ENCODE measurements around the gene ACP4.

ACP4 gene

GRCh38 chr19:50832666-50833065 is 42.5 kb downstream of the ACP4 start:
- no peaks in the 10 kb centered on the region for H3K36me3 ChIP-seq (ENCODE audit: insufficient read depth, low read length)
- no peaks in the 10 kb centered on the region for H3K4me1 ChIP-seq (ENCODE audit: insufficient read depth, low read length)
- no peaks in the 10 kb centered on the region for H3K9me3 ChIP-seq (ENCODE audit: control insufficient read depth, insufficient read depth, low read length)
- no peak overlapping the region for H3K9ac ChIP-seq (ENCODE audit: low read depth, low read length)

GRCh38 chr19:50833117-50833801 is 43.0 kb downstream of the ACP4 start, which contains the start of gene KLK15:
Gene KLK15, minus strand, starts transcription at chr19:50833574. Its CDS starts 2,082 bp downstream, at chr19:50831492.
- Histone ChIP-seq H3K4me1 (ENCODE audit: insufficient read depth, low read length) (no peaks in the 10 kb centered on the region), H3K9me3 (ENCODE audit: control insufficient read depth, insufficient read depth, low read length) (no peaks in the 10 kb centered on the region), H3K9ac (ENCODE audit: low read depth, low read length) (no peak within 1 kb of the TSS), H3K36me3 (ENCODE audit: insufficient read depth, low read length) (no peaks in the 10 kb centered on the region)

- Histone ChIP-seq H3K9ac (ENCODE audit: low read depth, low read length) (no peak overlapping the region), H3K4me1 (ENCODE audit: insufficient read depth, low read length) (no peaks in the 10 kb centered on the region), H3K36me3 (ENCODE audit: insufficient read depth, low read length) (no peaks in the 10 kb centered on the region), H3K9me3 (ENCODE audit: control insufficient read depth, insufficient read depth, low read length) (no peaks in the 10 kb centered on the region)
These were observed 43.6 kb downstream of the ACP4 start for GRCh38 chr19:50833802-50834167.

- Histone ChIP-seq H3K36me3 (ENCODE audit: insufficient read depth, low read length) (no peaks in the 10 kb centered on the region), H3K9ac (ENCODE audit: low read depth, low read length) (peak overlapping the region; percentile 72; the same call in 1 of the 2 replicates), H3K9me3 (ENCODE audit: control insufficient read depth, insufficient read depth, low read length) (no peaks in the 10 kb centered on the region), H3K4me1 (ENCODE audit: insufficient read depth, low read length) (no peaks in the 10 kb centered on the region)
These were observed 45.0 kb downstream of the ACP4 start for GRCh38 chr19:50835103-50835784.

- peak overlapping the region; percentile 72; the same call in 1 of the 2 replicates for H3K9ac ChIP-seq (ENCODE audit: low read depth, low read length)
- no peaks in the 10 kb centered on the region for H3K4me1 ChIP-seq (ENCODE audit: insufficient read depth, low read length)
- H3K9me3 ChIP-seq (ENCODE audit: control insufficient read depth, insufficient read depth, low read length) = no peaks in the 10 kb centered on the region
These were observed 45.7 kb downstream of the ACP4 start for GRCh38 chr19:50835785-50836542.

GRCh38 chr19:50836543-50837195 is 46.5 kb downstream of the ACP4 start:
- Histone ChIP-seq H3K9ac (ENCODE audit: low read depth, low read length) (peak overlapping the region; percentile 72; the same call in 1 of the 2 replicates), H3K36me3 (ENCODE audit: insufficient read depth, low read length) (no peaks in the 10 kb centered on the region), H3K4me1 (ENCODE audit: insufficient read depth, low read length) (no peaks in the 10 kb centered on the region)

More at GRCh38 chr19:50835785-50836542, 45.7 kb downstream of the ACP4 start:
- H3K36me3 ChIP-seq (ENCODE audit: insufficient read depth, low read length) = no peaks in the 10 kb centered on the region

GRCh38 chr19:50837300-50837699 is 47.1 kb downstream of the ACP4 start:
- no peak overlapping the region for H3K9ac ChIP-seq (ENCODE audit: low read depth, low read length)
- H3K4me1 ChIP-seq (ENCODE audit: insufficient read depth, low read length) = no peaks in the 10 kb centered on the region
- no peaks in the 10 kb centered on the region; the same call in 1 of the 2 replicates for H3K9me3 ChIP-seq (ENCODE audit: control insufficient read depth, insufficient read depth, low read length)
- no peaks in the 10 kb centered on the region for H3K36me3 ChIP-seq (ENCODE audit: insufficient read depth, low read length)

More at GRCh38 chr19:50836543-50837195, 46.5 kb downstream of the ACP4 start:
- no peaks in the 10 kb centered on the region for H3K9me3 ChIP-seq (ENCODE audit: control insufficient read depth, insufficient read depth, low read length)

GRCh38 chr19:50838239-50838638 is 48.0 kb downstream of the ACP4 start:
- H3K4me1 ChIP-seq (ENCODE audit: insufficient read depth, low read length) = no peaks in the 10 kb centered on the region
- H3K36me3 ChIP-seq (ENCODE audit: insufficient read depth, low read length) = no peaks in the 10 kb centered on the region
- no peaks in the 10 kb centered on the region; the same call in 1 of the 2 replicates for H3K9me3 ChIP-seq (ENCODE audit: control insufficient read depth, insufficient read depth, low read length)
- H3K9ac ChIP-seq (ENCODE audit: low read depth, low read length) = no peak overlapping the region

- no peak overlapping the region for H3K9ac ChIP-seq (ENCODE audit: low read depth, low read length)
- no peaks in the 10 kb centered on the region for H3K36me3 ChIP-seq (ENCODE audit: insufficient read depth, low read length)
- peaks cover 6% of the 10 kb centered on the region; the same call in 1 of the 2 replicates for H3K4me1 ChIP-seq (ENCODE audit: insufficient read depth, low read length)
- no peaks in the 10 kb centered on the region; the same call in 1 of the 2 replicates for H3K9me3 ChIP-seq (ENCODE audit: control insufficient read depth, insufficient read depth, low read length)
These were observed 49.8 kb downstream of the ACP4 start for GRCh38 chr19:50839712-50840655.

- Histone ChIP-seq H3K9ac (ENCODE audit: low read depth, low read length) (no peak overlapping the region), H3K9me3 (ENCODE audit: control insufficient read depth, insufficient read depth, low read length) (no peaks in the 10 kb centered on the region; the same call in 1 of the 2 replicates), H3K4me1 (ENCODE audit: insufficient read depth, low read length) (peaks cover 6% of the 10 kb centered on the region; the same call in 1 of the 2 replicates)
These were observed 51.9 kb downstream of the ACP4 start for GRCh38 chr19:50842130-50842529.

GRCh38 chr19:50843205-50843604 is 53.0 kb downstream of the ACP4 start:
- no peaks in the 10 kb centered on the region for H3K36me3 ChIP-seq (ENCODE audit: insufficient read depth, low read length)
- peaks cover 6% of the 10 kb centered on the region; the same call in 1 of the 2 replicates for H3K4me1 ChIP-seq (ENCODE audit: insufficient read depth, low read length)
- no peaks in the 10 kb centered on the region; the same call in 1 of the 2 replicates for H3K9me3 ChIP-seq (ENCODE audit: control insufficient read depth, insufficient read depth, low read length)
- H3K9ac ChIP-seq (ENCODE audit: low read depth, low read length) = no peak overlapping the region

More at GRCh38 chr19:50842130-50842529, 51.9 kb downstream of the ACP4 start:
- no peaks in the 10 kb centered on the region for H3K36me3 ChIP-seq (ENCODE audit: insufficient read depth, low read length)

- no peaks in the 10 kb centered on the region for H3K36me3 ChIP-seq (ENCODE audit: insufficient read depth, low read length)
- peaks cover 6% of the 10 kb centered on the region; the same call in 1 of the 2 replicates for H3K4me1 ChIP-seq (ENCODE audit: insufficient read depth, low read length)
- H3K9ac ChIP-seq (ENCODE audit: low read depth, low read length) = no peak overlapping the region
- H3K9me3 ChIP-seq (ENCODE audit: control insufficient read depth, insufficient read depth, low read length) = no peaks in the 10 kb centered on the region; the same call in 1 of the 2 replicates
These were observed 53.5 kb downstream of the ACP4 start for GRCh38 chr19:50843701-50844221.
